ENCODE results near the gene SLC17A2. TPM values are rescaled to one million over a fixed set of nuclear protein-coding genes. Genes with fewer than 3 reads are reported as not detected.

Gene SLC17A2
- total and polyA plus RNA-seq, 2 of the 13 experiments (the other 11 are each of a cell fraction or from before 2014, with no cell fraction given), result 11.2 to 32.4 TPM

DNA sequence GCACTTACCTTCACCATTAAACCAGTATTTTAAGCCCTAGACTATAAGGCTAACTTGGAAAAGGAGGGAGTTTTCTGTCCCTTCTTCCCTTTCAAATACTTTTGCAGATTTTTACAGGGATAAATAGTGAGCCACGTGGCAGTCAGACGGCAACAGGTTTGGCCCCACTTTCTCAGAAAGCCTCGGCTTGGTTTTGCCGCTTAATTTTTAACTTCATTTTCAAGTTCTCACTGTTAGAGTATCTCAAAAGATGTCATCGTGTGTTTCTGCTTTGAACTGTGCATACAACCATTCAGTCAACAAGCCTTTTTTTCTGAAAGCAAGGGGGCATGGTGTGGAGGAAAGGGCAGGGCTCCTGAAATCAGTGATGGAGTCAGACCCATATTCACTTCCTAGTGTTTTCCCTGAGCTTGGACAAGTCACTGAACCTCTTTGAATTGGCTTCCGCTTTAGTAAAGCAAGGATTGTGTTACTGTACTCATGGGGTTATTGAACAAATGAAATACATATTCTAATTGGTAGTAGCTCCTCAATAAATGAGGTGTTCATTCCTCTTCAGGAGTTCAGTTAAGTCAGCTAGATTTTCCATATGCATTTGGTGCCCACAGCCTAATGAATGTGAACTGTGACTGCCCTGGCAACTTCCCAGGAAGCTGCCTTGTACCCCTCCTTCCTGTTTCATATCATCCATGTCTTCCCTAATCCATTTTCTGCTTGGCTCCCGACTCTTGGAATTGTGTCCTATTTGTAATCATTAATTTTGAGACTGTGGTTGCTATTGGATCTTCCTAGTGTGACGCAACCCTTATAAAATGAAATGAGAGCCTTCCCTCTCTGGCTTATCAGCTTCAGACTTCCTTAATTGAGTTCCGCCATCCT, at the start of gene SLC17A2 (continued):
- TF ChIP-seq ZNF616 (CRISPR knock-in tag; IDR thresholded peaks at IDR 0.05; ENCODE audit: low read depth) (no peak), DRAP1 (CRISPR knock-in tag; IDR thresholded peaks at IDR 0.05) (no peak), ZNF570 (CRISPR knock-in tag; IDR thresholded peaks at IDR 0.05; ENCODE audit: borderline replicate concordance) (no peak), TOPORS (CRISPR knock-in tag; IDR thresholded peaks at IDR 0.05) (peak; percentile 87; the same call in 1 of the 2 replicates), ZNF256 (CRISPR knock-in tag; conservative IDR thresholded peaks at IDR 0.05) (no peak), FOXM1 (CRISPR knock-in tag; IDR thresholded peaks at IDR 0.05) (no peak), ZNF124 (CRISPR knock-in tag; IDR thresholded peaks at IDR 0.05) (no peak), SMAD3 (CRISPR knock-in tag; IDR thresholded peaks at IDR 0.05) (peak; percentile 80; the same call in 1 of the 2 replicates), MEIS1 (CRISPR knock-in tag; IDR thresholded peaks at IDR 0.05; ENCODE audit: borderline replicate concordance) (0 out of 2 replicates have a peak, but pooled peaks have one; percentile 41), ZFP36 (IDR thresholded peaks at IDR 0.05; ENCODE audit: borderline replicate concordance, low read depth, low read length, partially characterized antibody) (no peak), JUNB (CRISPR knock-in tag; IDR thresholded peaks at IDR 0.05; ENCODE audit: borderline replicate concordance) (no peak), ZKSCAN1 (IDR thresholded peaks at IDR 0.05; ENCODE audit: low read length) (no peak), FOXK2 (IDR thresholded peaks at IDR 0.05) (no peak), ZNF761 (CRISPR knock-in tag; conservative IDR thresholded peaks at IDR 0.05) (no peak), ZNF10 (CRISPR knock-in tag; IDR thresholded peaks at IDR 0.05; ENCODE audit: borderline replicate concordance, low read depth) (no peak), MBD4 (IDR thresholded peaks at IDR 0.05; ENCODE audit: borderline replicate concordance, low read length) (peak; percentile 92), ZNF7 (CRISPR knock-in tag; IDR thresholded peaks at IDR 0.05) (no peak), RELA (CRISPR knock-in tag; IDR thresholded peaks at IDR 0.05) (no peak), CREBL2 (CRISPR knock-in tag; IDR thresholded peaks at IDR 0.05; ENCODE audit: borderline replicate concordance) (no peak), MYC (CRISPR knock-in tag; IDR thresholded peaks at IDR 0.05; ENCODE audit: borderline replicate concordance) (no peak), KDM5B (CRISPR knock-in tag; IDR thresholded peaks at IDR 0.05; ENCODE audit: borderline replicate concordance) (no peak), ZFY (CRISPR knock-in tag; IDR thresholded peaks at IDR 0.05) (no peak), ETV5 (CRISPR knock-in tag; IDR thresholded peaks at IDR 0.05; ENCODE audit: borderline replicate concordance) (no peak)
- TF ChIP-seq, protein P1, sequence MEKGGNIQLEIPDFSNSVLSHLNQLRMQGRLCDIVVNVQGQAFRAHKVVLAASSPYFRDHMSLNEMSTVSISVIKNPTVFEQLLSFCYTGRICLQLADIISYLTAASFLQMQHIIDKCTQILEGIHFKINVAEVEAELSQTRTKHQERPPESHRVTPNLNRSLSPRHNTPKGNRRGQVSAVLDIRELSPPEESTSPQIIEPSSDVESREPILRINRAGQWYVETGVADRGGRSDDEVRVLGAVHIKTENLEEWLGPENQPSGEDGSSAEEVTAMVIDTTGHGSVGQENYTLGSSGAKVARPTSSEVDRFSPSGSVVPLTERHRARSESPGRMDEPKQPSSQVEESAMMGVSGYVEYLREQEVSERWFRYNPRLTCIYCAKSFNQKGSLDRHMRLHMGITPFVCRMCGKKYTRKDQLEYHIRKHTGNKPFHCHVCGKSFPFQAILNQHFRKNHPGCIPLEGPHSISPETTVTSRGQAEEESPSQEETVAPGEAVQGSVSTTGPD (CRISPR knock-in tag; IDR thresholded peaks at IDR 0.05), result no peak
- TF ChIP-seq, protein P2, sequence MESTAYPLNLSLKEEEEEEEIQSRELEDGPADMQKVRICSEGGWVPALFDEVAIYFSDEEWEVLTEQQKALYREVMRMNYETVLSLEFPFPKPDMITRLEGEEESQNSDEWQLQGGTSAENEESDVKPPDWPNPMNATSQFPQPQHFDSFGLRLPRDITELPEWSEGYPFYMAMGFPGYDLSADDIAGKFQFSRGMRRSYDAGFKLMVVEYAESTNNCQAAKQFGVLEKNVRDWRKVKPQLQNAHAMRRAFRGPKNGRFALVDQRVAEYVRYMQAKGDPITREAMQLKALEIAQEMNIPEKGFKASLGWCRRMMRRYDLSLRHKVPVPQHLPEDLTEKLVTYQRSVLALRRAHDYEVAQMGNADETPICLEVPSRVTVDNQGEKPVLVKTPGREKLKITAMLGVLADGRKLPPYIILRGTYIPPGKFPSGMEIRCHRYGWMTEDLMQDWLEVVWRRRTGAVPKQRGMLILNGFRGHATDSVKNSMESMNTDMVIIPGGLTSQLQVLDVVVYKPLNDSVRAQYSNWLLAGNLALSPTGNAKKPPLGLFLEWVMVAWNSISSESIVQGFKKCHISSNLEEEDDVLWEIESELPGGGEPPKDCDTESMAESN (CRISPR knock-in tag; conservative IDR thresholded peaks at IDR 0.05), result no peak
- TF ChIP-seq, protein P3, sequence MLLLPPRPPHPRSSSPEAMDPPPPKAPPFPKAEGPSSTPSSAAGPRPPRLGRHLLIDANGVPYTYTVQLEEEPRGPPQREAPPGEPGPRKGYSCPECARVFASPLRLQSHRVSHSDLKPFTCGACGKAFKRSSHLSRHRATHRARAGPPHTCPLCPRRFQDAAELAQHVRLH (CRISPR knock-in tag; IDR thresholded peaks at IDR 0.05; ENCODE audit: borderline replicate concordance, low read depth), result no peak
